ENCODE results near the gene BORCS6.

BORCS6 gene

DNA sequence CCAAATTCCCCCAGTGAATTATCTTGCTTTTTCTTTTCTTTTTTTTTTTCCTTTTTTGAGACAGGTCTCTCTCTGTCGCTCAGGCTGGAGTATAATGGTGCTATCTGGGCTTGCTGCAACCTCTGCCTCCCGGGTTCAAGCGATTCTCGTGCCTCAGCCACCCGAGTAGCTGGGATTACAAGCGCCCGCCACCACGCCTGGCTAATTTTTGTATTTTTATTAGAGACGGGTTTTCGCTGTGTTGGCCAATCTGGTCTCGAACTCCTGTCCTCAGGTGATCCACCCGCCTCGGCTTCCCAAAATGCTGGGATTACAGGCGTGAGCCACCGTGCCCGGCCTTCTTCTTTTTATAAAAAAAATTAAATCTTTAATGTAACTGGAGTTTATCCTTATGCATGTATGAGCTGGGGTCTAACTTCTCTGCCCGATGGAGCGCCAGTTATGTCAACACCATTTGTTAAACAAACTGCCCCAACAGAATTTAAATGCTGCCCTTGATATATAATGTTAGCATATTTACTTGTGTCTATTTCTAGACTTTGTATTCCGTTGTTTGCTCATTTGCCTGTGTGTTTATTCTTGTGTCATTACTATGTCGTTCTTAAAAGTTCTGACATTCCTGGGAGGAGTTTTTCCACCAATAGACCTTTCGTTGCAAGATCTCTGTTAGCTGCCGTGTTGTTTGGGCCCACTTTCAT is 20.9 kb upstream of the BORCS6 start:
- DNase-seq = peak; percentile 64

DNA sequence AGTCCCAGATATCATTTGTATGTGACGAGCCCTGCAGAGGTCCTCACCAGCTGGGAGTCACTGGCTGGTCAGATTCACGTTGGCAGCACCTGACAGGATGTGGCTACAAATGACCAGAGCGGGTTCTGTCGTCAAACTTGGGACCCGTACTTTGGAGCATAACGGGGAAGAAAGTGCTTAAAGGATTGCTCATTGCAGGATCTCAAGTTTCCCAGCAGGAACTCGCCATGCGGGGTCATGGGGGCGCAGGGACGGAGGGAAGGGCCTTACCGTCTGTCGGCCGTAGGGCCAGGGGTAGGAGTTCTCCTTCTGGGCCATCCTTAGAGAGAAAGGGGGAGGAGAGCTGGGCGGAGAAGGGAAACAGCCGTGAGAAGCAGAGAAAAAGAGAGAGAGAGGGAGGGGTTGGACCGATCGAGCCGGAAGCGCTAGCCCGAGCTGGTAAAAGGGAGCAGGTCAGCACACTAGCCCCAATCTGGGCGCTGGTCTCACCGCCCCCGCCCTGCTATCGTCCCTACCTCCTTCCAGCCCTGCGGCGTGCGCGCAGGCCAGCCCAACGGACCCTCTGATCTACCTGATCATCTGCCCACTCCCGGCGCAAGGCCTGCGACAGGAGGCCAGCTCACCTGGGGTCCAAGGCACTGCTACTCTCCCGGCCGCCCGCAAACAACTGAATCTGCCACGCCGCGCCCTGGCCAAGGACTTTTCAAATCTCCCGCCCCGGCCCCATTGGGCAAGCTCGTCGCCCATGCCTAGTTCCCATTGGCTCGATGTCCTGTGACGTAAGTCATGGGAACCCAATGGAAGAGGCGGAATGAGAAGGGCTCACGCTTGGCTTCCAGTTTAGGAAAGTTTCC is 20.2 kb upstream of the BORCS6 start, which contains the start of gene AURKB:
TSS of gene AURKB (minus strand) at position 669 of the 854 bp plus-strand sequence. CDS start at position 318, 351 bp downstream.
- peak; percentile 94 for DNase-seq

DNA sequence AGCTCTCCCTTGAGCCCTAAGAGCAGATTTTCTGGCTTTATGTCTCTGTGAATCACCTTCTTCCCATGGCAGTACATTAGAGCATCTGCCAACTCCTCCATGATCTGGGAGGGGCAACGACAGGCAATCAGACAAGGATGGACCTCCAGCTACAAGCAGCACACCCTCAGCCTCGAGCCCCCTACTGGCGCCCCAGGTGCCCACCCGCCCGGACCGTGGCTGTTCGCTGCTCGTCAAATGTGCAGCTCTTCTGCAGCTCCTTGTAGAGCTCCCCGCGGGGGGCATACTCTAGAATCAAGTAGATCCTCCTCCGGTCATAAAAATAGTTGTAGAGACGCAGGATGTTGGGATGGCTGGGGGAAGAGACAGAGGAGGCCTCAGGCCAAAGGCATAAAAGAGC is 16.6 kb upstream of the BORCS6 start:
- no peak for DNase-seq

DNA sequence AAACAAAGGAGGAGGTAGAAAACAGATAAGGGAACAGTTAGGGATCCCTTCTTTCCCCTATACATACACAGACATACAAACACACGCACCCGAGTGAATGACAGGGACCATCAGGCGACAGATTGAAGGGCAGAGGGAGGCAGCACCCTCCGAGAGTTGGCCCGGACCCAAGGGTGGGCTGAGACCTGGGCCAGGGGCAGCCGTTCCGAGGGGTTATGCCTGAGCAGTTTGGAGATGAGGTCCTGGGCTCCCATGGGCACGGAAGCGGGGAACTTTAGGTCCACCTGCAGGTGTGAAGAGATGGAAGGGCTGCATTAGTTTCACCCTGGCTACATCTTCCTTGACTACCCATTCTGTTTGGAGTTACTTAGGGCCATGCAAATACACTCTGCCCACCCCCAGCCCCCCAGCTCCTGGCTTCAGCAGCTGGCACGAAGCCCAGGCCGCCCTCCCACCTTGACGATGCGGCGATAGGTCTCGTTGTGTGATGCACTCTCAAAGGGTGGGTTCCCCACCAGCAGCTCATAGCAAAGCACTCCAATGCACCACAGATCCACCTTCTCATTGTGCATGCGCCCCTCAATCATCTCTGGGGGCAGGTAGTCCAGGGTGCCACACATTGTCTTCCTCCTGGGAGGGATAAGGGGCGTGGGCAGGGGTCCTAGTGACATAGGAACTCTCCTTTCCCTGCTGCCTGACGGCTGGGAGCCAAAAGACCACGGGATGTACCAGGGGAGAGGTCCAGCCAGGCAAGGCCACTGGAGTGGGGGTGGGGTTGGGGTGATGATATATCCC is 15.0 kb upstream of the BORCS6 start:
- DNase-seq = no peak

DNA sequence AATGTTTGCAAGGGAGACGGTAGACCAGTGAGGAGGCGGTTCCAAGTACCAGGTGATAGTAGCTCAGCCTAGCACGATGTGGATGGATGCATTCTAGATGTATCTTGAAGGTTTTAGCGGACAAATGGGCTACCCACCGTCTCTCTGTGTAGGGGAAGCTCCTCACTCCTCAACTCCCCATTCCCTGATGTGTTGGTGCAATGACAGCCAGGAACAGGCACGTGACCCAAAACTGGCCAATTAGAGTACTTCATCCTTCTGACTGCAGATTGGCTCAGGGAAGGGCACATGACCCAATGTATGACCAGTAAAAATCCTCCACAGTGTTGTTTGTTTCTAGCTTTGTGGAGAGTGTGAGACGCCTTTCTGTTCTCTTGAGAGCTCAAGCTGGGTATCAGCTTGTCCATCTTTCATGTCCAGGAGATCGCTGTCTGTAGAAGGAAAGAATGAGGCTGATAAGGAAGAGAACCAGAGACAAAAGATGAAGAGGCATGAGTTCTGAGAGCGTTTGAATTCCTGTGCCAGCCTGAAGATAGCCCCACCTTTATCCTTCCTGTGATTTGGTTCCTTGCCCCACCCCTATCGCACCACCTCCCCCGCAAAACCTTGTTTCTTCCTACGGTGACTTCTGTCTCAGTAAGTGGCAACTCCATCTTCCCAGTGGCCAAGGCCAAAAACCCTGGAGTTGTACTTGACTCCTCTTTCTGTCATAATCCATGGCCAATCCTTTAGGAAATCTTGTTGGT is 2.3 kb upstream of the BORCS6 start:
- DNase-seq = peak; percentile 69

DNA sequence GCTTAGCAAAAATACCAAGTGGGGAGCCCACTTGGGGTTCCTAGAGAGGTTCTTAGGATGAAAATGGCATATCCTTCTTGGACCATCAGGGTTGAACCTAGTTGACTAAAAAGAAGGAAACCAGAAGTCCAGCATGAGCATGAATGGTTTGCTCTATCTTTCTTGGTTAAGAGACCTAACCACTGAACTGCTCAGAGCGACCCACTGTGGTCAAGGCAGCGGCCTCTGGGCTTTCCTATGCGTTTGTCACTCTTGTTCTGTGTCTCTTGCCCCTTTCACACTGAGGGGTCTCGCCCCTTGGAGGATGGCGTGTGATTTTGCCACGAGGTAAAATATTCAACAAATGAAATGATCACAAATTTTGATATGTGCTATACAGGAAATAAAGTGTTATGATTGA is 526 bp upstream of the BORCS6 start:
- no peak for DNase-seq

DNA sequence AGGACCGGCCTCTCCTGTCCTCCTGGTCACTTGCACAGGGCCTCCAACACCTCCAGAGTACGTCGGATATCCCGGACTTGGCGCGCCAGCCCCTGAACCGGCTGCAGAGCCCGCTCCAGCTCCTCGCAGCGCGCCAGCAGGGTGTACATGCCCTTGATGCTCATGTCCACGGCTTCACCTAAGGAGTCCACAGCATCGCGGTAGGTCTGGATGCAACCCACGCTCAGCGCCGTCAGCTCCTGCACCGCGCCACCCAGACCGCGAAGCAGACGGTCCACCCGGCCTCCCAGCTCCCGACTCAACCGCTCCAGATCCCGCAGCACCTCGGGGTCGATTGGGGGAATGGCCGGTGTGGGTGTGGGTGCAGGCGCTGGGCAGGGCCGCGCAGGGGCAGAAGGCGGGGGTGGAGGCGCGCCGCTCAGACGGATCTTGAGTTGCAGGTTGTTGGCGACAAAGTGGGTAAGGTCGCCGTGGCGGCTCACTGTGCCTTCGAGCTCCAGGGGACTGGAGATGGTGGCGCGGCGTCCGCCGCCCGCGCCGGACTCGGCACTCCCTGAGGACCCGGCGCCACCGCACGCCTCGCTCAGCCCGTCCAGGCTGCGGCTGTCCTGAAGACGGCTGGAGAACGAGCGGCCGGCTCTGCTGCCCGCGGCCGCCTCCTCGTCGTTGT is 804 bp downstream of the BORCS6 start:
- DNase-seq = peak; percentile 60

DNA sequence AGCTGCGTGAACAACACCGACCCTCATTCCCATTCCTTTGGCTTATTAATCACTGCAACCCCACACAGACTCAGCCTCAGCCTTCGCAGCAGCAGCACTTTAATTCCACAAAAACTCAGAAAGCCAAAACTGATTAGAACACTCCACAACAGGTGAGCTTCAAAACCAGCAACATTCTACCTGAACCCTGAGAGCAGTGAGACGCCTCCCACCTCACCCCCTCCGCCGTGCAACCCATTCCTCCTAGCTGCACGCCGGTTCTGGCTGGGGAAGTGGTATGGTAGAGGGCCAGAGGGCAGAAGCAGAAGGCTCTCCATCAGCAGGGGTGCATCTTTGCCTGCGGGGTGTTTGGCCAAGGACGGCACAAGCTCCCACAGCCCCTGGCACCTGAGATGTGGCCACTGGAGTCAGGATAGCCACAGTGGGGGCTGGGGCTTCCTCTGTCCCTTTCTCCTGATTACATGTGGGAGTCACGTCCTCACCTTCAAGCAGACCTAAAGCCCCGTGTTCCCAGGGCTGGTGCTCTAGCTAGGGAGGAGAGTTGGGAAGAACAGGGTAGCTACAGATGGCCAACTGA is 1.6 kb downstream of the BORCS6 start:
- peak; percentile 62 for DNase-seq

DNA sequence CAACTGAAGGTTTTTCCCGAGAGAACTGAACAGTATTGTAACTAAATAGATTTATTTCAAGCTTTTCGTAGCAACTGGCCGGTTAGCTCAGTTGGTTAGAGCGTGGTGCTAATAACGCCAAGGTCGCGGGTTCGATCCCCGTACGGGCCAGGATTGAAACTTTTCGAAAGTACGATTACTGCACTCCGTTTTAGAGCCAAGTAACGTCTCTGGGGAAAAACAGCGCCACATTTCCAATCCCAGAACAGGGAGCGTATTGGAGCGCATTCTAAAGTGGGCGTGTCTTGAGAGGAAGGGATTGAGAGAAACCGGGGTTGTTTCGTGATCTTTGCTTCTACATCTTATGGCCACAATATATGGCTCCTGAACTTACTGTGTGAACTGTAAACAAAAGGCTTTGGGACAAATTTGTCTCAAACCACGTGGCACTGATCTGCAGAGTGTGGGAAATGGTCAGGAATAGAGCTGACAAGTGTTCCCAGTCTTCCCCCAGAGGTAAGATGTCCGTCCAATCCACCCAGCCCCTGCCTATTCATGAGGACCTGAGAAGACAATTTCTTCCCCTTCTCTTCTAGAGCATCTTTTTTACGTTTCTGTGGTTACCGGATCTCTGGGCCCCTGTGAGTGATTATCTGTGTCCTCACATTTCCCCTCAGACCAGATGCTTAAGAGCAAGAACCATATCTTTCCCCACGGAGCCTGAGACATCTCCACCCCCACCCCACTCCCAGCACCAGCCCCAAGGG is 2.3 kb downstream of the BORCS6 start:
- peak; percentile 99 for DNase-seq

DNA sequence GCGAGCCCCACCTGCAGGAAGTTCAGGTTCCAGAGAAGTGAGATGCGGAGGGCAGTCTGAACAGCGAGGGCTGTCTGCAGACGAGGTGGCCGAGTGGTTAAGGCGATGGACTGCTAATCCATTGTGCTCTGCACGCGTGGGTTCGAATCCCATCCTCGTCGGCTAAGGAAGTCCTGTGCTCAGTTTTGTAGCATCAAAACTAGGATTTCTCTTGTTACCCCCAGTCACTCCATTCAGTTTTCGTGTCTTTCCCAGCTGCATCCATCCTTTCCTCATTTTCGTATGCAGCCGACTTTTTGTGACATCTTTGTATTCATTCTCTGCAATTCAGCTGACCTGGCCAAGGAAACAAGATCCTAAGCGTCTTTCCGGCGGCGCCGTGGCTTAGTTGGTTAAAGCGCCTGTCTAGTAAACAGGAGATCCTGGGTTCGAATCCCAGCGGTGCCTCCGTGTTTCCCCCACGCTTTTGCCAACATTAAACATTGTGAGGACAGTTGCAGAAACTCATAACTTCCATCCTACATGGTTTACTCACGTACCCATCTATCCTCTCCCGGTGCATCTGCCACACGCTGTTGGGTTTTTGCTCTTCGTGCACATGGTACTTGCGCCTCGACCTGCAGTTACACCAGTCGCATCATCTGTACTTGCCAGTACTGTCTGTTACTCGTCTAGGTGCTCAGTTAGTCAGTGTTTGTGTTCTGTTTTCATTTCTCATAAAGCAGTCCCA is 3.0 kb downstream of the BORCS6 start:
- DNase-seq = peak; percentile 100

DNA sequence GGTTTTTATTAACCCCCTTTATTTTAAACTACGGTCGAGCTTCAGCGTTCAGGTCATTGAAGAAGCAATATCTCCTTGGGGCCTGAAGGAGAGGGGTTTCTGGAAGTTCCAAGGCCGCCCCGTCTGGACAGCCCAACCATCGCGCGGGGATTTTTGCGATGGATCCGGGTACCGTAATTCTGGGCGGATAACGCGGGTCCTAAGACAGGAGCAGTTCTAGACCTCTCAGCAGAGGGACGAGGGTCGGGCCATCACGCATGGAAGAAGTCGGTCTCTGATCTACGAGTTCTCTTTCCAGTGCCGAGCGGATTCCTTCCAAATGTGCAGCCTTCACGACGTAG is 3.6 kb downstream of the BORCS6 start:
- DNase-seq = no peak

DNA sequence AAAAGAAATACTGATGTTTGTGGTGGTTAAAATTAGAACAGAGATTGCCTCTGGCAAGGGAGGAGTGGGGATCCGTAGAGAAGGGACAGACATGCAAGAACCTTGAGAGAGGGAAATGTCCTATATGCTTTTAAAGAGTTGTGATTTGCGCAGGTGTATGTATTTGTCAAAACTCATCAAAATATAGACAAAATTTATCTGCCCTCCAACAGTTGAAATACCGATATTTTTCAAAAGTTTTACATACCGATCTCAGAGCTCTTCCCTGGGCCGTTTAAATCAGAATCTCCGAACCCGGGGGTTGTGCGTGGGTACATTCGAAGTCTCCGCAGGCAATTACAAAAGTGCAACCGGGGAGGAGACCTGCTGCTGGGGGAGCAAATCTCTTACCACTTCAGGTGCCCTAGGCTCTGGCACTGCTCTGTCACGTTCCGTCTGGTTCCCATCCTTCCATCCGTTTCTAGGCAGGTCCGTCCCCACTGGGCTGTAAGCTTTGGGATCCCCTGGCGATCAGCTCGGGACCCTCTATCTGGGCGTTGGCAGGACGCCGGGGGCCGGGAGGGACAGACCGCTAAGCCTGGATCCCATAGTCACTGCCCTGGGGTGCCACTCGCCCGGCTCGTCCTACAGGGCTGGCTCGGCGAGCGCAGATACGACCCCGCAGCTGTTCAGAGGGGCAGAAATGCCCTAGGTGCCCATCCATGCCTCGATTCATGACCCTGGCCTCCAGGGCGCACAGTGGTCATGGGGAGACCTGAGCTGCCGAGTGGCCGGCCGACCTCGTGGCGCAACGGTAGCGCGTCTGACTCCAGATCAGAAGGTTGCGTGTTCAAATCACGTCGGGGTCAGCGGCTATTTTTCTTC is 4.2 kb downstream of the BORCS6 start:
- peak; percentile 100 for DNase-seq

DNA sequence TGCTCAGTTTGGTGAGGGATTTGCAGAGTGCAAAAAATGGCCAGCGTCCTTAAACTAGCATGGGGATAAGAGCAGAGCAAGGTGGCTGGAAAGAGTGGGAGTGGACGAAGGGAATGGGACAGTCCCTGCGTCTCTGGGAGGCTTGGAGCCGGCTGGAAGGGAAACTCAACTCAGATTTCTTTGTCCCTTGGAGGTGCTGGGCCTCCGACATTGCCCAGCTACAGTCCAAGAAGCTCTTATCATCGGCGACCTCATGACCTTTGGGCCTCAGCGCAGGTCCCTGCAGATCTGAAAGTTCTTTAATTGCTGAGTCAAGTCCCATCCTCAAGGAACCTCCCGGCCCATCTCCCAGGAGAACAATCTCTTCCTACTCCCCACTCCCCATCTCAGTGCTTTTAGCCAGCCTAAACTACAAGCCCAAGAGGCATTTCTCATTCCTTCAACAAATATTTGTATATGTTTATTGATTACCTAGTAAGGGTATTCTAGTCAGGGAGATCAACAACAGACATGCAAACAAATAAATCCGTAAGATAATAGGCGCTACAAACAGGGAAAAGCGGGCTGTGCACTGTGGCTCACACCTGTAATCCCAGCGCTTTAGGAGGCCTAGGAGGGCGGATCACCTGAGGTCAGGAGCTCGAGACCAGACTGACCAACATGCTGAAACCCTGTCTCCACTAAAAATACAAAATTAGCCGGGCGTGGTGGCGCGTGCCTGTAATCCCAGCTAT is 12.8 kb downstream of the BORCS6 start:
- DNase-seq = no peak

DNA sequence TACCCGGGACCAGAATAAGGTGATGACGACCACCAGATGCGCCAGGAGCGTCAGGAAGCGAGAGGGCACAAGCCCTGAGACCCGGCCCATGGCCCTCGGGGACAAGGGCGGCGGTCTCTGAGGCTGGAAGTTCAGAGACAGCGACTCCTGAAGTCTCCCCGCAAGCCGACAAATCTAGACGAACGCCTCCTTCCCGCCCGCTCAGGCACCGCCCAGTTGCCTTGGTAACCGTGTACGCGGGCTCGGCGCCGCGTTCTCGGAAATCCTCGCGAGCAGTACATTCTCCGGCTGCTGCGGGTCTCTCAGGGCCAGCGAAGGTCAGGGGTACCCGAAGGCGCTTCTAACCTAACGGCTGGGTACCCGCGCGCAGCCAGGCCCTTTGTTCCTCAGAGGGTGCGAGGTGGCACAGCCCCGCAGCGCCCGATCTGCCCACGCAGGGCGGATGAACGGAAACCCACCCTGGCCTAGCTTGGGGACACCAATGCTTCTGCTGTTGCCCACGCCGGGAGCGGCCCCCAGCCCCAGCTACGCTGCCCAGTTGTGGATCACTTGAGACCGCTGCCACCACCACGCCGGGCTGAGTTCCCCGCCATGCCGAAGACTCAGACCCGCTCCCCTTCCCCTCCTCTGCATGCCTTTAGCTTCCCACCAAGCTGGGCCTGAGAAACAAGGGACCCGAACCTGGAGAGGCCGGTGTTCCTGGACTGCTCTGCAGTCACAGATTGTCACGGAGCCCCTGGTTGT is 13.6 kb downstream of the BORCS6 start, which contains the start of gene TMEM107:
TSS of gene TMEM107 (minus strand) at position 184 of the 744 bp plus-strand sequence. CDS start at position 90, 94 bp downstream.
- DNase-seq = peak; percentile 92

DNA sequence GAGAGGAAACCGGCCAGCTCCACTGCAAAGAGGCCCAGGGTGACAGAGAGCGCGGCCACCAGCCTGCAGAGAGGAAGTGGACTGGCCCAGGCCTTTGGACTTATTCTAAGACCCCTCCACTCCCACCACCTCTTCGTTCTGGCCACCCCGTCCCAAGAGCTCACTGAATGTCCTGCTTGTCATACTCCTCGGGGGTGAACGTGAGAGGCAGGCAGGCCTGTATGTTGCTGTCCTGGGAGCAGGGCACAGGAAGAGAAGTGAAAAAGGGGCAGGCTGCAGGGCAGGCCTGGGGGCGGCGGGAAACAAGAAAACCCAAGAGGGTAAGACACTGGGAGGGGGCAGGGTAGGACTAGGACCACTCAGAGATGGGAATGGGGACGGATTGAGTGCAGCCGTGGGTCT is 14.2 kb downstream of the BORCS6 start:
- DNase-seq = no peak

DNA sequence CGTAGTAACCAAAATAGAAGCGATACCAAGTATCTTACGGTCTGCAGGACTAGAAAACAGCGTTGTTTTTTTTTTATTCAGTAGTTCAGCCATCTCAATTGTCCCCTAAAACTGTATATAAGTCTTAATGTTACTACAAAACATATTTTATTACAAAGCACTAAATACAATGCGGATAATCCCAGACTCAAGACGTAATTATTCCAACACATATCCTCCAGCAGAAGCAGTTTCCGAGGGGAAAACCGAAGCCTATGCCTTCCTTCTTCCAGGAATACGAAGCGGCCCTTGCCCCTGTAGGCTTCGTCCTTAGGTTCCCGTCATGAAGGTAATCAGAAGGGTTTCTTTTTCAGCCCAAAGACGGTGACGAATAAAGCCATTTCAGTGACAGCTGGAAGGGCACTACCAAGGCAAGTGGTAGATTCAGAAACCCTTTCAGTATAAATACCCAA is 16.1 kb downstream of the BORCS6 start:
- no peak for DNase-seq

DNA sequence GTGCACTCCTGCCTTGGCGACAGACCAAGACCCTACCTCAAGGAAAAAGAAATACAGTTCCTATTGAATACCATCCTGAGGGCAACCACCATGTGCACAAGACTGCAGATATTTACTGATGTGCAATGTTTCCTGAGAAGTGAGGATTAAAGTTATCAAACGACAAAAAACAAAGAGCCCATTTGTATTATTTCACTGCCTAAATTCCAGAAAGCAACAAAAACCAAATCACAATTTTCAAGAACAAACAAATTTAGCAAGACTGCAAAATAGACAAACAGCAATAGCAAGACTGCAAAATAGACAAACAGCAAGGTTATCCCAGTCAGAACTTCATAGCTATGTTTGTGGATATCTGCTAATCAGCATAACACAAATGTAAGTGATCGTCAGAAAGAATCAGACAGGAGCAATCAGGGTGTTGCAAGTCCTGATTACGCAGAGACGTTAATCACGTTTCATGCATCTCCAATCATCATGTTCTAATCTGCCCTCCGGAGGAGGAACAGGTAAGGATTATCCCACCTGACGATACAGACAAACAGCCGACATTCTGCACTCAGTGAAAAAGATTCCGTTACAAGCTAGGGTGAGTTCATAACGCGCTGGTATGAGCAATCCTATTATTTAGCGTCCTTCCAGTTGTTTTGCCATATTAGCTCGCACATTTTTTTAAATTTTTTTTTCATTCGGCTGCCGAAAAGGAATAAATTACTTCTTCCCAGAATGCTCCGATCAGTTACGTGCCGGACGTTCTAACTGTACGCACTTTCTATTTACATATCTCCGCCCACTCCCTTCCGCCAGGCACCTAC is 16.7 kb downstream of the BORCS6 start:
- DNase-seq = peak; percentile 79
